ENCODE results near the gene GYPC.

GYPC gene

DNA sequence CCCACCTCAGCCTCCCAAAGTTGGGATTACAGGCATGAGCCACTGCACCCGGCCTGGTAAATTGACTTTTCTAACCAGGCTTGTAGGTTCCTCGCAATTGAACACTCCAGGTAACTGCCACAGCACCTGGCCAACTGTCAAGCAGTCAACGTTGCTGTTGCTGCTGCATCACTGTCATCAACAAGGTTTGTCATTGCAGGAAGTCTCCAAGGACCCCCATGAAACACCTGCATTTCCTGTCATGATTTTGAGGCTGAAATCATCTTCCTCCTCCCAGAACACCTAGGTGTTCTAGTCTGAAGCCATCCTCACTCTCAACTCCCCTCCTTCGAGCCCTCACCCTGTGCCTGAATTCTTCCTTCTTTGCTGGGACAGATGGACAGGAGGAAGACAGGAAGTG is 29.7 kb downstream of the GYPC start:
- Histone ChIP-seq H3K4me1 (ENCODE audit: insufficient read depth, low read length, poor library complexity, severe bottlenecking) (no peaks in the 10 kb centered on the region), H2AFZ (ENCODE audit: low read length) (no peak overlapping the region), H3F3A (ENCODE audit: low read depth) (no peaks in the 10 kb centered on the region), H3K9me3 (ENCODE audit: insufficient read depth, low read depth, low read length) (no peaks in the 10 kb centered on the region), H3K36me3 (ENCODE audit: insufficient read depth, low read length) (peaks cover 29% of the 10 kb centered on the region; the same call in 1 of the 2 replicates), H3K4me3 (ENCODE audit: low read length, poor library complexity, severe bottlenecking) (no peak overlapping the region), H4K20me1 (ENCODE audit: insufficient read depth, low read length, poor library complexity, severe bottlenecking) (peaks cover 3% of the 10 kb centered on the region), H3K27me3 (ENCODE audit: insufficient read depth, low read length, poor library complexity, severe bottlenecking) (no peaks in the 10 kb centered on the region), H3K79me2 (ENCODE audit: insufficient read depth, low read length) (peaks cover 19% of the 10 kb centered on the region; the same call in 1 of the 2 replicates), H3K9me2 (replicated peaks; ENCODE audit: low read depth, low read length) (no peaks in the 10 kb centered on the region), H3K4me2 (ENCODE audit: low read depth, low read length, poor library complexity, severe bottlenecking) (no peak overlapping the region), H3K9ac (ENCODE audit: low read depth, low read length, poor library complexity, severe bottlenecking) (no peak overlapping the region)
- no peak for TF ChIP-seq EZH2phosphoT487 (IDR thresholded peaks at IDR 0.05; ENCODE audit: borderline replicate concordance)
- TF ChIP-seq, protein P1, sequence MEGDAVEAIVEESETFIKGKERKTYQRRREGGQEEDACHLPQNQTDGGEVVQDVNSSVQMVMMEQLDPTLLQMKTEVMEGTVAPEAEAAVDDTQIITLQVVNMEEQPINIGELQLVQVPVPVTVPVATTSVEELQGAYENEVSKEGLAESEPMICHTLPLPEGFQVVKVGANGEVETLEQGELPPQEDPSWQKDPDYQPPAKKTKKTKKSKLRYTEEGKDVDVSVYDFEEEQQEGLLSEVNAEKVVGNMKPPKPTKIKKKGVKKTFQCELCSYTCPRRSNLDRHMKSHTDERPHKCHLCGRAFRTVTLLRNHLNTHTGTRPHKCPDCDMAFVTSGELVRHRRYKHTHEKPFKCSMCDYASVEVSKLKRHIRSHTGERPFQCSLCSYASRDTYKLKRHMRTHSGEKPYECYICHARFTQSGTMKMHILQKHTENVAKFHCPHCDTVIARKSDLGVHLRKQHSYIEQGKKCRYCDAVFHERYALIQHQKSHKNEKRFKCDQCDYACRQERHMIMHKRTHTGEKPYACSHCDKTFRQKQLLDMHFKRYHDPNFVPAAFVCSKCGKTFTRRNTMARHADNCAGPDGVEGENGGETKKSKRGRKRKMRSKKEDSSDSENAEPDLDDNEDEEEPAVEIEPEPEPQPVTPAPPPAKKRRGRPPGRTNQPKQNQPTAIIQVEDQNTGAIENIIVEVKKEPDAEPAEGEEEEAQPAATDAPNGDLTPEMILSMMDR (conservative IDR thresholded peaks at IDR 0.05; ENCODE audit: low read length): no peak

DNA sequence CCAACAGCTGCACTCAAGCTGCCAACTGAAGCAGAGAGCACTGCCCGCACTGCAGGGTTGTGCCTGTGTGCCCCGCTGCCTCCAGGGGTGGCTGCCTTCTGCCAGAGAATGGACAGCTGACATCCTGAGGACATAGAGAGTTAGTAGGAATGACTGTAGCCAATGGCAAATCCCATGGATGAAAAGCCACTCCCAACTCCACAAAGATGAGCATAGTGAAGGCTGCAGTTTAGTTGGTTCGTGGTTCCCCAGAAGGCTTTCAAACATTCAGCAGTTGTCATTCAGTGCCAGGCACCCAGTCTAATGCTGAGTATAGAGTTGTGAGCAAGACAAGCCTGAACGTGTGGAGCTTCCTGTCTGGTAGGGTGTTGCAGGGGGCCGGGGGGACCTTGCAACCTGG is 30.3 kb downstream of the GYPC start:
- peaks cover 3% of the 10 kb centered on the region for H4K20me1 ChIP-seq (ENCODE audit: insufficient read depth, low read length, poor library complexity, severe bottlenecking)
- no peak overlapping the region for H3K4me2 ChIP-seq (ENCODE audit: low read depth, low read length, poor library complexity, severe bottlenecking)
- no peak overlapping the region for H2AFZ ChIP-seq (ENCODE audit: low read length)

DNA sequence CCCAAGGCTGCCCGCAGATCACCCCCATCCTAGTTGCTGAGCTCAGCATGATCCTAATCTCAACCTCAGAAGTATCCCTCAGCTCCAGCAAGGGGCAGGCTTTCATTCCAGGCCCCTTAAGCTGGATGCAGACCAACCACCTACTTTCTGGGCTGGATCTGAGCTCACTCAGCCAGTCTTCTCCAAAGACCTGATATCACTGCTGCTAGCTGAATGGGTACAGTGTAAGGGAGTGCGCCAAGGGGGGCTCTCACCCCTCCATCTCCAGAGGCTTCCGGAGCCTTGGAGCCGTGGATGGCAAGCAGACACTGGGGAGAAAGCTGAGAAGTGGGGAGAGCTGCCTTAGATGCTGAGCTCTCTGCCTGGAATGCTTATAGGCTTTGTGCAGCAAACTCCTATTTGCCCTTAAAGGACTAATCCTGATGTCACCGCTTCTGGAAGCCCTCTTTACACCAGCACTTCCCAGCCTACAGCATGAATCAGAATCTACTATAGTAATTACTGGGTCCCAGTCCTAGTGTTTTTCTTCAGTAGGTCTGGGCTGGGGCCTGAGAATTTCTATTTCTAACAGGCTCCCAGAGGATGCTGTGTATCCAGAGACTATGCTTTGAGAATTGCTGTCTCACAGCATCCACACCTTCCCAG is 31.0 kb downstream of the GYPC start:
- H3F3A ChIP-seq (ENCODE audit: low read depth): no peaks in the 10 kb centered on the region
- no peak overlapping the region for H2AFZ ChIP-seq (ENCODE audit: low read length)
- H3K9me2 ChIP-seq (replicated peaks; ENCODE audit: low read depth, low read length): no peaks in the 10 kb centered on the region
- peaks cover 14% of the 10 kb centered on the region; the same call in 1 of the 2 replicates for H3K79me2 ChIP-seq (ENCODE audit: insufficient read depth, low read length)
- no peaks in the 10 kb centered on the region for H3K9me3 ChIP-seq (ENCODE audit: insufficient read depth, low read depth, low read length)
- peaks cover 3% of the 10 kb centered on the region for H4K20me1 ChIP-seq (ENCODE audit: insufficient read depth, low read length, poor library complexity, severe bottlenecking)
- H3K4me3 ChIP-seq (ENCODE audit: low read length, poor library complexity, severe bottlenecking): no peak overlapping the region
- no peak overlapping the region for H3K9ac ChIP-seq (ENCODE audit: low read depth, low read length, poor library complexity, severe bottlenecking)
- H3K36me3 ChIP-seq (ENCODE audit: insufficient read depth, low read length): peaks cover 38% of the 10 kb centered on the region; the same call in 1 of the 2 replicates
- no peaks in the 10 kb centered on the region for H3K27me3 ChIP-seq (ENCODE audit: insufficient read depth, low read length, poor library complexity, severe bottlenecking)
- TF ChIP-seq, protein P1 (conservative IDR thresholded peaks at IDR 0.05; ENCODE audit: low read length): no peak
- no peak for TF ChIP-seq EZH2phosphoT487 (IDR thresholded peaks at IDR 0.05; ENCODE audit: borderline replicate concordance)
- no peak overlapping the region for H3K4me2 ChIP-seq (ENCODE audit: low read depth, low read length, poor library complexity, severe bottlenecking)
- no peaks in the 10 kb centered on the region for H3K4me1 ChIP-seq (ENCODE audit: insufficient read depth, low read length, poor library complexity, severe bottlenecking)

More for the DNA sequence above, 30.3 kb downstream of the GYPC start:
- TF ChIP-seq, protein P1 (conservative IDR thresholded peaks at IDR 0.05; ENCODE audit: low read length): no peak
- no peak for TF ChIP-seq EZH2phosphoT487 (IDR thresholded peaks at IDR 0.05; ENCODE audit: borderline replicate concordance)
- Histone ChIP-seq H3K9me3 (ENCODE audit: insufficient read depth, low read depth, low read length) (no peaks in the 10 kb centered on the region), H3K79me2 (ENCODE audit: insufficient read depth, low read length) (peaks cover 19% of the 10 kb centered on the region; the same call in 1 of the 2 replicates), H3K4me1 (ENCODE audit: insufficient read depth, low read length, poor library complexity, severe bottlenecking) (no peaks in the 10 kb centered on the region), H3K9ac (ENCODE audit: low read depth, low read length, poor library complexity, severe bottlenecking) (no peak overlapping the region), H3F3A (ENCODE audit: low read depth) (no peaks in the 10 kb centered on the region), H3K27me3 (ENCODE audit: insufficient read depth, low read length, poor library complexity, severe bottlenecking) (no peaks in the 10 kb centered on the region), H3K36me3 (ENCODE audit: insufficient read depth, low read length) (peaks cover 31% of the 10 kb centered on the region; the same call in 1 of the 2 replicates), H3K4me3 (ENCODE audit: low read length, poor library complexity, severe bottlenecking) (no peak overlapping the region), H3K9me2 (replicated peaks; ENCODE audit: low read depth, low read length) (no peaks in the 10 kb centered on the region)
